ENCODE measurements around the gene PAK1IP1.
"Not testable (repeated sequence)": the region's sequence is repeated elsewhere in the genome, so short reads cannot be mapped to it uniquely, and the experiment has no call there.

The PAK1IP1 gene

GRCh38 chr6:10719296-10719963, 24.7 kb downstream of the PAK1IP1 start:
- H3K4me3 ChIP-seq (ENCODE audit: low read length), result no peak overlapping the region
- no peak overlapping the region for H3K9ac ChIP-seq (ENCODE audit: low read length)
- H3K27ac ChIP-seq (ENCODE audit: low read depth, low read length), result no peak overlapping the region

GRCh38 chr6:10719964-10720264, 25.1 kb downstream of the PAK1IP1 start:
- Histone ChIP-seq H3K9ac (ENCODE audit: low read length) (no peak overlapping the region), H3K4me1 (ENCODE audit: control insufficient read depth, insufficient read depth, low read length) (peaks cover 14% of the 10 kb centered on the region), H3K4me3 (ENCODE audit: low read length) (peak overlapping the region; percentile 52), H3K36me3 (ENCODE audit: control insufficient read depth, insufficient read depth, low read length) (peaks cover 2% of the 10 kb centered on the region), H3K27ac (ENCODE audit: low read depth, low read length) (peak overlapping the region; percentile 56), H3K27me3 (ENCODE audit: control insufficient read depth, insufficient read depth, low read length) (no peaks in the 10 kb centered on the region)

More at GRCh38 chr6:10719296-10719963, 24.7 kb downstream of the PAK1IP1 start:
- Histone ChIP-seq H3K36me3 (ENCODE audit: control insufficient read depth, insufficient read depth, low read length) (no peaks in the 10 kb centered on the region), H3K4me1 (ENCODE audit: control insufficient read depth, insufficient read depth, low read length) (peaks cover 14% of the 10 kb centered on the region), H3K27me3 (ENCODE audit: control insufficient read depth, insufficient read depth, low read length) (no peaks in the 10 kb centered on the region)

- Histone ChIP-seq H3K27ac (ENCODE audit: low read depth, low read length) (peak overlapping the region; percentile 56), H3K27me3 (ENCODE audit: control insufficient read depth, insufficient read depth, low read length) (no peaks in the 10 kb centered on the region), H3K4me1 (ENCODE audit: control insufficient read depth, insufficient read depth, low read length) (peaks cover 14% of the 10 kb centered on the region), H3K4me3 (ENCODE audit: low read length) (peak overlapping the region; percentile 52), H3K9ac (ENCODE audit: low read length) (no peak overlapping the region), H3K36me3 (ENCODE audit: control insufficient read depth, insufficient read depth, low read length) (peaks cover 3% of the 10 kb centered on the region)
These were observed 25.6 kb downstream of the PAK1IP1 start for GRCh38 chr6:10720265-10720959.

- H3K27me3 ChIP-seq (ENCODE audit: control insufficient read depth, insufficient read depth, low read length); H3K36me3 ChIP-seq (ENCODE audit: control insufficient read depth, insufficient read depth, low read length); H3K9ac ChIP-seq (ENCODE audit: low read length); H3K27ac ChIP-seq (ENCODE audit: low read depth, low read length): not testable (repeated sequence)
- H3K4me1 ChIP-seq (ENCODE audit: control insufficient read depth, insufficient read depth, low read length), result peaks cover 14% of the 10 kb centered on the region
- peak overlapping the region; percentile 52 for H3K4me3 ChIP-seq (ENCODE audit: low read length)
These were observed 26.4 kb downstream of the PAK1IP1 start for GRCh38 chr6:10720960-10721849.

GRCh38 chr6:10721850-10722569, 27.2 kb downstream of the PAK1IP1 start:
- H3K27ac ChIP-seq (ENCODE audit: low read depth, low read length), result peak overlapping the region; percentile 72
- H3K4me3 ChIP-seq (ENCODE audit: low read length), result peak overlapping the region; percentile 86
- H3K27me3 ChIP-seq (ENCODE audit: control insufficient read depth, insufficient read depth, low read length), result no peaks in the 10 kb centered on the region
- H3K4me1 ChIP-seq (ENCODE audit: control insufficient read depth, insufficient read depth, low read length), result peaks cover 14% of the 10 kb centered on the region
- peak overlapping the region; percentile 38 for H3K9ac ChIP-seq (ENCODE audit: low read length)
- peaks cover 7% of the 10 kb centered on the region for H3K36me3 ChIP-seq (ENCODE audit: control insufficient read depth, insufficient read depth, low read length)

GRCh38 chr6:10722570-10722819, 27.7 kb downstream of the PAK1IP1 start:
- H3K27ac ChIP-seq (ENCODE audit: low read depth, low read length), result peak overlapping the region; percentile 72
- H3K36me3 ChIP-seq (ENCODE audit: control insufficient read depth, insufficient read depth, low read length), result peaks cover 7% of the 10 kb centered on the region
- peaks cover 14% of the 10 kb centered on the region for H3K4me1 ChIP-seq (ENCODE audit: control insufficient read depth, insufficient read depth, low read length)
- no peaks in the 10 kb centered on the region for H3K27me3 ChIP-seq (ENCODE audit: control insufficient read depth, insufficient read depth, low read length)
- H3K9ac ChIP-seq (ENCODE audit: low read length), result peak overlapping the region; percentile 38
- peak overlapping the region; percentile 86 for H3K4me3 ChIP-seq (ENCODE audit: low read length)

- peaks cover 14% of the 10 kb centered on the region for H3K4me1 ChIP-seq (ENCODE audit: control insufficient read depth, insufficient read depth, low read length)
- H3K27me3 ChIP-seq (ENCODE audit: control insufficient read depth, insufficient read depth, low read length), result no peaks in the 10 kb centered on the region
- H3K4me3 ChIP-seq (ENCODE audit: low read length), result peak within 1 kb of the TSS; percentile 86
These were observed 28.2 kb downstream of the PAK1IP1 start, which contains the start of gene TMEM14C for GRCh38 chr6:10722820-10723566. Gene TMEM14C, plus strand, starts transcription at chr6:10723070. Its CDS starts 1,544 bp downstream, at chr6:10724614.

GRCh38 chr6:10723567-10723881, 28.8 kb downstream of the PAK1IP1 start:
- peak overlapping the region; percentile 50 for H3K9ac ChIP-seq (ENCODE audit: low read length)
- H3K36me3 ChIP-seq (ENCODE audit: control insufficient read depth, insufficient read depth, low read length), result peaks cover 12% of the 10 kb centered on the region
- peaks cover 14% of the 10 kb centered on the region for H3K4me1 ChIP-seq (ENCODE audit: control insufficient read depth, insufficient read depth, low read length)
- peak overlapping the region; percentile 72 for H3K27ac ChIP-seq (ENCODE audit: low read depth, low read length)
- H3K4me3 ChIP-seq (ENCODE audit: low read length), result peak overlapping the region; percentile 86
- no peaks in the 10 kb centered on the region for H3K27me3 ChIP-seq (ENCODE audit: control insufficient read depth, insufficient read depth, low read length)

More at GRCh38 chr6:10722820-10723566, 28.2 kb downstream of the PAK1IP1 start, which contains the start of gene TMEM14C:
- Histone ChIP-seq H3K27ac (ENCODE audit: low read depth, low read length) (peak within 1 kb of the TSS; percentile 72), H3K36me3 (ENCODE audit: control insufficient read depth, insufficient read depth, low read length) (peaks cover 7% of the 10 kb centered on the region), H3K9ac (ENCODE audit: low read length) (peak within 1 kb of the TSS; percentile 50)

- Histone ChIP-seq H3K4me3 (ENCODE audit: low read length) (no peak overlapping the region), H3K36me3 (ENCODE audit: control insufficient read depth, insufficient read depth, low read length) (peaks cover 12% of the 10 kb centered on the region), H3K4me1 (ENCODE audit: control insufficient read depth, insufficient read depth, low read length) (peaks cover 14% of the 10 kb centered on the region), H3K27me3 (ENCODE audit: control insufficient read depth, insufficient read depth, low read length) (no peaks in the 10 kb centered on the region), H3K9ac (ENCODE audit: low read length) (no peak overlapping the region), H3K27ac (ENCODE audit: low read depth, low read length) (no peak overlapping the region)
These were observed 30.3 kb downstream of the PAK1IP1 start for GRCh38 chr6:10725044-10725443.

- Histone ChIP-seq H3K36me3 (ENCODE audit: control insufficient read depth, insufficient read depth, low read length) (peaks cover 18% of the 10 kb centered on the region), H3K4me3 (ENCODE audit: low read length) (no peak overlapping the region), H3K9ac (ENCODE audit: low read length) (no peak overlapping the region), H3K27ac (ENCODE audit: low read depth, low read length) (no peak overlapping the region), H3K27me3 (ENCODE audit: control insufficient read depth, insufficient read depth, low read length) (no peaks in the 10 kb centered on the region), H3K4me1 (ENCODE audit: control insufficient read depth, insufficient read depth, low read length) (peaks cover 14% of the 10 kb centered on the region)
These were observed 30.9 kb downstream of the PAK1IP1 start for GRCh38 chr6:10725716-10726115.

GRCh38 chr6:10730254-10730653, 35.5 kb downstream of the PAK1IP1 start:
- Histone ChIP-seq H3K9ac (ENCODE audit: low read length) (no peak overlapping the region), H3K4me1 (ENCODE audit: control insufficient read depth, insufficient read depth, low read length) (no peaks in the 10 kb centered on the region), H3K27ac (ENCODE audit: low read depth, low read length) (no peak overlapping the region), H3K4me3 (ENCODE audit: low read length) (no peak overlapping the region), H3K36me3 (ENCODE audit: control insufficient read depth, insufficient read depth, low read length) (peaks cover 17% of the 10 kb centered on the region), H3K27me3 (ENCODE audit: control insufficient read depth, insufficient read depth, low read length) (no peaks in the 10 kb centered on the region)
